HG03342 (cell line): Measurements from ENCODE around the gene PTPRO.

ENCODE experiments used
- ATAC-seq: cut with Tn5 transposase; IDR thresholded peaks from one replicate; pipeline ENCODE4 v1.9.1; 2021; ENCODE audit warnings: mild to moderate bottlenecking, moderate library complexity; ENCODE audit not compliant: unreplicated experiment

PTPRO gene

GRCh38 chr12:15322164-15323061 lies at the start of gene PTPRO:
TSS of gene PTPRO (plus strand) at chr12:15322508.
- ATAC-seq = no peak

GRCh38 chr12:15273896-15274295 lies 48.4 kb upstream of the PTPRO start:
- ATAC-seq = no peak

- no peak for ATAC-seq
These were observed 47.7 kb upstream of the PTPRO start for GRCh38 chr12:15274561-15274967.

- no peak for ATAC-seq
These were observed 46.1 kb upstream of the PTPRO start for GRCh38 chr12:15276088-15276698.

- ATAC-seq = peak; percentile 73
These were observed 43.3 kb upstream of the PTPRO start for GRCh38 chr12:15278816-15279658.

- ATAC-seq = no peak
These were observed 41.4 kb upstream of the PTPRO start for GRCh38 chr12:15280930-15281329.

- no peak for ATAC-seq
These were observed 33.1 kb upstream of the PTPRO start for GRCh38 chr12:15289192-15289591.

GRCh38 chr12:15293731-15294130 lies 28.6 kb upstream of the PTPRO start:
- no peak for ATAC-seq

GRCh38 chr12:15299947-15300346 lies 22.4 kb upstream of the PTPRO start:
- ATAC-seq = no peak

- ATAC-seq = no peak
These were observed 18.0 kb upstream of the PTPRO start for GRCh38 chr12:15304296-15304695.

- no peak for ATAC-seq
These were observed 15.7 kb upstream of the PTPRO start for GRCh38 chr12:15306605-15307004.

- ATAC-seq = no peak
These were observed 15.2 kb upstream of the PTPRO start for GRCh38 chr12:15307079-15307478.

- ATAC-seq = no peak
These were observed 3.5 kb upstream of the PTPRO start for GRCh38 chr12:15318841-15319240.

GRCh38 chr12:15320881-15321280 lies 1.4 kb upstream of the PTPRO start:
- ATAC-seq = no peak

GRCh38 chr12:15323480-15323879 lies 1.2 kb downstream of the PTPRO start:
- no peak for ATAC-seq

- ATAC-seq = no peak
These were observed 7.6 kb downstream of the PTPRO start for GRCh38 chr12:15329891-15330290.

- ATAC-seq = no peak
These were observed 11.9 kb downstream of the PTPRO start for GRCh38 chr12:15334225-15334624.

- no peak for ATAC-seq
These were observed 13.7 kb downstream of the PTPRO start for GRCh38 chr12:15335959-15336358.

- ATAC-seq = no peak
These were observed 14.7 kb downstream of the PTPRO start for GRCh38 chr12:15336768-15337553.

- no peak for ATAC-seq
These were observed 19.1 kb downstream of the PTPRO start for GRCh38 chr12:15341371-15341770.

- no peak for ATAC-seq
These were observed 22.3 kb downstream of the PTPRO start for GRCh38 chr12:15344561-15344960.
